Measurements from ENCODE around the gene C19orf73.
A peak's percentile ranks its signal among the peaks of the same experiment; 100 is the strongest.

The C19orf73 gene

DNA sequence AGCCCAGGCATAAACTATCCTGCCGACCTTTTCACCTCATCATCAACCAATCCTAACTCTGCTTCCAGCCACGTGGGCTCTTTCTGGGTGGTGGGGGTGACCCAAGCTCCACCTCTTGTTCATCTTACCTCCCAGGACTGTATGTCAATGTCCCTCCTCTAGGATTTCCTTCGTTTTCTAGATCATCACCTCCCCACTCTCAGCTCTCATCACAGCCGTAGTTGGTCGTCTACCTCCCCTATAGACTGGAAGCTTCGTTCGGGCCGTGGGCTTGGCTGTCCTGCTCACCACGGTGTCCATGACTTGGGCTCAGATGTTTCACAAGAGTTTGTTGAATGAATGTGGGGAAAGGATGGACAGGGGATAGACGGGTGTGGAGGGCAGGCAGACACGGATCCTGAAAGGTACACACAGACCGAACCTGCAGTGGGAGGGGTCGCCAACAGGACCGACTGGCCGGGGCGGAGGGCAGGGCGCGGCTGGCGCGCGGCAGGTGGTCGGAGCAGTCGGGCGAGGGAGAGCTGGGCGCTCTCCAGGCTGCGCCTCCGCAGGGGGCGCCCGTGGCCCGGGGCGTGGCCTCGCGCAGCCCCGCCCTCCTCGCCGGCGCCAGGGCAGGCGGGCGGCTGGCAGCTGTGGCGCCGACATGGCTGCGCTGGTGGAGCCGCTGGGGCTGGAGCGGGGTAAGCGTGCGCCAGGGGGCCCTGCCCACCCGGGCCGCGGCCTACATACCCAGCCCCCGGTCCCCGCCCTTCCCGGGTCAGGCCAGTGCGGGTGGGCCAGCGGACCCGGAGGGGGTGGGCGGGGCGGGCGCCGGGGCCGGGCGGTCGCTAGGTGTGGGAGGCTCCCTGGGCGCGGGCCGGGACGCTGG lies 4.9 kb downstream of the C19orf73 start, which contains the start of gene LIN7B:
TSS of gene LIN7B (plus strand) at position 609 of the 868 bp plus-strand sequence. CDS start at position 644, 35 bp downstream.
- TF ChIP-seq, protein P1, sequence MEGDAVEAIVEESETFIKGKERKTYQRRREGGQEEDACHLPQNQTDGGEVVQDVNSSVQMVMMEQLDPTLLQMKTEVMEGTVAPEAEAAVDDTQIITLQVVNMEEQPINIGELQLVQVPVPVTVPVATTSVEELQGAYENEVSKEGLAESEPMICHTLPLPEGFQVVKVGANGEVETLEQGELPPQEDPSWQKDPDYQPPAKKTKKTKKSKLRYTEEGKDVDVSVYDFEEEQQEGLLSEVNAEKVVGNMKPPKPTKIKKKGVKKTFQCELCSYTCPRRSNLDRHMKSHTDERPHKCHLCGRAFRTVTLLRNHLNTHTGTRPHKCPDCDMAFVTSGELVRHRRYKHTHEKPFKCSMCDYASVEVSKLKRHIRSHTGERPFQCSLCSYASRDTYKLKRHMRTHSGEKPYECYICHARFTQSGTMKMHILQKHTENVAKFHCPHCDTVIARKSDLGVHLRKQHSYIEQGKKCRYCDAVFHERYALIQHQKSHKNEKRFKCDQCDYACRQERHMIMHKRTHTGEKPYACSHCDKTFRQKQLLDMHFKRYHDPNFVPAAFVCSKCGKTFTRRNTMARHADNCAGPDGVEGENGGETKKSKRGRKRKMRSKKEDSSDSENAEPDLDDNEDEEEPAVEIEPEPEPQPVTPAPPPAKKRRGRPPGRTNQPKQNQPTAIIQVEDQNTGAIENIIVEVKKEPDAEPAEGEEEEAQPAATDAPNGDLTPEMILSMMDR (IDR thresholded peaks at IDR 0.05) = peak; percentile 42; the same call in 1 of the 2 replicates

DNA sequence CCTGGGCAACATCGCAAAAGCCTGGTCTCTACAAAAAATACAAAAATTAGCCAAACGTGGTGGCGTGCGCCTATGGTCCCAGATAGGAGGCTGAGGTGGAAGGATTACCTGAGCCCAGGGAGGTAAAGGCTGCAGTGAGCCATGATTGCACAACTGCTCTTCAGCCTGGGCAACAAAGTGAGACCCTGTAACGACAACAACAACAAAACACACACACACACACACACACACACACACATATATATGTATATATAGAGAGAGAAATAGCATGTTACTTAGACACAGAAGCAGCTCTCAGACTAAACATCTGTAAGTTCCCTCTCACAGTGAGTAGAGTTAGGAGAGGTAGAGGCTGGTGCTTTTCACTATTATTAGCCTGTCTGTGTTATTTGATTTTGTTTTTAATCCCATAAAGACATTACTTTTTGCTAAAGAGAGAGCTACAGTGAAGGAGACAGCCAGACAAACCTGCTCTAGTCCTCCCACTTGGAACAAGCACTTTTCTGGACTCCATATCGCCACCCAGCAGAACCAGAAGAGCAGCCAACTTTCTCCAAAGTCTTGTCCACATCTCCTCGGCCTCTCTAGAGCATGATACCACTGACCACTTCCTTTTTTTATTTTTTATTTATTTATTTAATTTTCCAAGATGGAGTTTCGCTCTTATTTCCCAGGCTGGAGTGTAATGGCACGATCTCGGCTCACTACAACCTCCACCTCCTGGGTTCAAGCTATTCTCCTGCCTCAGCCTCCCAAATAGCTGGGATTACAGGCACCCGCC lies 7.5 kb downstream of the C19orf73 start:
- TF ChIP-seq, protein P1 (IDR thresholded peaks at IDR 0.05) = no peak

DNA sequence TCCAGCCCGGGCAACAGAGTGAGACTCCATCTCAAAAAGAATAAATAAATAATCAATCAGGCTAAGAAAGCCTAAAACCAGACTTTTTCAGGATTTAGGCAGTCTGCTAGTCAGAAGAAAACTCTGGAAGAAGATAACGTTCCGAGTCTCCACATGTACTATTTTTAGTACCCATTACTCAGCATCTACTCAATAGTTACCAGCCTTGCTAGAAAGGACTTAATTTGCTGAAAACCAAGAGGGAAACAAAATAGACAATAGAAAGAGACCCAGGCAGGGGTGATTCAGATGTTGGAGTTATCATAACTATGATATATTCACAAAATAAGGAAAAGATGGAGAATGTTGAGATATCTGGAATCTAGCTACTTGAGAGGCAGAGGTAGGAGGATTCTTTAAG lies 8.4 kb downstream of the C19orf73 start:
- TF ChIP-seq, protein P1 (IDR thresholded peaks at IDR 0.05) = no peak

DNA sequence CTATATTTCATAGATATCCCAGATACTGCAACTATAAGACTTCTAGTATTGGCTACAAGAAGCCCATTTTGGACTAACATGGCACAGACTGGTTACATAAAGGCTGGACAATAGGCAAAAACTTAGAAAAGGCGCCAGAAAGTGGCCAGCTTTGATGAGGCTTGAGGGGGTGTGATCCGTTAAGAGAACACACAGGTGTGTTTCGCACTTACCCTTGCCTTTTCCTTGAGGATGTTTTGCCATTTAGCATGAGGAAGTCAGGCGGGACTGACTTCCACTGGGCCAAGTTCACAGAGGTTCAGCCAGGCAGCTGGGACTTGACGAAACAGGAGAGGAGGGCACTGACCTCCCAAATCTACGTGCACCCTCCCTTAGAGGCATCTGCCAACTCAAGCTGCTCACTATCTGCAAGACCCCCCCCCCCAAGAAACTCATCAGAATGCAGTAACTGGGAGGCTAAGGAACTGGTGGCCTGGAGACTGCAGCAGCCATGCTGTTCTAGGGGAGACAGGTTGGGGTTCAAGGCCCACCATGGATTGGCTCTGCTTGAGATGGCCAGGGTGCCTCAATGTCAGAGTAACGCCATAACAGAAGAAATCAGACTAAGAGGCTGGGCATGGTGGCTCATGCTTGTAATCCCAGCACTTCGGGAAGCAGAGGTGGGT lies 9.2 kb downstream of the C19orf73 start:
- TF ChIP-seq, protein P1 (IDR thresholded peaks at IDR 0.05) = no peak

DNA sequence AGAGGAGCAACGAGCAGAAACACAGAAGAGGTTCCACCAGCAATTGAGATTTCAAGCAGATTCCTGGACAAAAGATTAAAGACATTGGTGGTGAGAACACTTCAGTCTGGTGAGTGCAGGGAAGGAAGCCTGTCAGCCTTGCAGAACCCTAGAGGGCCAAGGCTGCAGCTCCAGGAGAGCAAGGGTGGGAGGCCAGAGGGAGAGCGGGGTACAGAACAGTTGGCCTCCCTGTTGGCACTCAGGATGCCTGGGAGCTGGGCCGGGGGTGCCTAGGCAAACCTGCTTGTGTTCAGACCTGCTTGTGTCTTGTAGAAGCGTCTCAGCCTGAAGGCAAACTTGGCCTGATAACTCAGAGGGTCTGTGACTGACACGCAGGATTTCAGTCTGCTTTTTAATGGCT lies 9.9 kb downstream of the C19orf73 start:
- TF ChIP-seq, protein P1 (IDR thresholded peaks at IDR 0.05) = no peak

DNA sequence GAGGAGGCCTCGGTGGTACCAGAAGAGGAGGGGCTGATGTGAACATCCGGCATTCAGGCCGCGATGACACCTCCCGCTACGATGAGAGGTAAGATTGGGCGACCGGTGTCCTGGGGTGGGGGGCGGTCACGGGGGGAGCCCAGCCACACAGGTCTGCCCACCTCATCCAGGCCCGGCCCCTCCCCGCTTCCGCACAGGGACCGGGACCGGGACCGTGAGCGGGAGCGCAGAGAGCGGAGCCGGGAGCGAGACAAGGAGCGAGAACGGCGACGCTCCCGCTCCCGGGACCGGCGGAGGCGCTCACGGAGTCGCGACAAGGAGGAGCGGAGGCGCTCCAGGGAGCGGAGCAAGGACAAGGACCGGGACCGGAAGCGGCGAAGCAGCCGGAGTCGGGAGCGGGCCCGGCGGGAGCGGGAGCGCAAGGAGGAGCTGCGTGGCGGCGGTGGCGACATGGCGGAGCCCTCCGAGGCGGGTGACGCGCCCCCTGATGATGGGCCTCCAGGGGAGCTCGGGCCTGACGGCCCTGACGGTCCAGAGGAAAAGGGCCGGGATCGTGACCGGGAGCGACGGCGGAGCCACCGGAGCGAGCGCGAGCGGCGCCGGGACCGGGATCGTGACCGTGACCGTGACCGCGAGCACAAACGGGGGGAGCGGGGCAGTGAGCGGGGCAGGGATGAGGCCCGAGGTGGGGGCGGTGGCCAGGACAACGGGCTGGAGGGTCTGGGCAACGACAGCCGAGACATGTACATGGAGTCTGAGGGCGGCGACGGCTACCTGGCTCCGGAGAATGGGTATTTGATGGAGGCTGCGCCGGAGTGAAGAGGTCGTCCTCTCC lies 11.1 kb downstream of the C19orf73 start:
- TF ChIP-seq, protein P1 (IDR thresholded peaks at IDR 0.05) = no peak

All from LNCAP (cell line).